HEK293 (cell line): ENCODE results near the gene CCND1.

ENCODE experiments used
- CTCF ChIA-PET: fragments of 350-600 bp; formaldehyde crosslinking; extraction: SDS; loops from one replicate; lab custom pipeline; 2021; ENCODE audit warnings: antibody characterized with exemption; lab: Yijun Ruan, JAX
- POLR2A ChIA-PET: fragments of 300-600 bp; formaldehyde crosslinking; extraction: SDS; loops from one replicate; lab custom pipeline; 2020; ENCODE audit warnings: antibody characterized with exemption, inconsistent platforms; lab: Yijun Ruan, JAX
- H3K27ac ChIP-seq: fragments of 200-500 bp; sonication (Bioruptor generic); 2 replicates; pipeline ENCODE4 v1.5.1; 2014; ENCODE audit warnings: low read depth, low read length, control low read depth, inconsistent platforms; ENCODE audit errors: extremely low read depth
- H3K36me3 ChIP-seq, 2 experiments: fragments of 200-500 bp in 1 of 2; sonication (Bioruptor generic) in 1 of 2; 1 replicate in 1 of 2; 2 replicates in 1 of 2; pipeline ENCODE4 v1.5.1; 2014 to 2017; ENCODE audit warnings: inconsistent platforms in 2 of 2, low read length in 2 of 2; ENCODE audit not compliant: control insufficient read depth in 2 of 2, insufficient read depth in 1 of 2
- H3K4me1 ChIP-seq: fragments of 200-500 bp; sonication (Bioruptor generic); 2 replicates; pipeline ENCODE4 v1.5.1; 2014; ENCODE audit warnings: mild to moderate bottlenecking, low read length, inconsistent platforms; ENCODE audit not compliant: control insufficient read depth, insufficient read depth
- H3K4me3 ChIP-seq: 2 replicates; pipeline ENCODE4 v1.5.1; 2011; ENCODE audit warnings: low read depth, mild to moderate bottlenecking, control low read depth, low read length, moderate library complexity
- H3K9me3 ChIP-seq: fragments of 200-500 bp; sonication (Bioruptor generic); 2 replicates; pipeline ENCODE4 v1.5.1; 2014; ENCODE audit warnings: low read depth, low read length, inconsistent platforms; ENCODE audit not compliant: control insufficient read depth, insufficient read depth
- EGR2 ChIP-seq: fragments of 450-650 bp; formaldehyde crosslinking; IDR thresholded peaks from 2 replicates; pipeline ENCODE4 v1.5.1; 2016; ENCODE audit warnings: low read depth, missing biosample characterization, missing genetic modification characterization
- KLF8 ChIP-seq: fragments of 450-650 bp; formaldehyde crosslinking; IDR thresholded peaks from 2 replicates; pipeline ENCODE4 v1.5.1; 2016; ENCODE audit warnings: missing biosample characterization, missing genetic modification characterization
- PRDM10 ChIP-seq: fragments of 450-650 bp; formaldehyde crosslinking; IDR thresholded peaks from 2 replicates; pipeline ENCODE4 v1.5.1; 2016; ENCODE audit warnings: missing biosample characterization, missing genetic modification characterization
- PRDM4 ChIP-seq: fragments of 450-650 bp; formaldehyde crosslinking; IDR thresholded peaks from 2 replicates; pipeline ENCODE4 v1.5.1; 2017; ENCODE audit warnings: missing biosample characterization, missing genetic modification characterization
- SCRT2 ChIP-seq: fragments of 450-650 bp; formaldehyde crosslinking; IDR thresholded peaks from 2 replicates; pipeline ENCODE4 v1.5.1; 2016; ENCODE audit warnings: missing biosample characterization, missing genetic modification characterization
- ZBTB49 ChIP-seq: fragments of 450-650 bp; formaldehyde crosslinking; IDR thresholded peaks from 2 replicates; pipeline ENCODE4 v1.5.1; 2016; ENCODE audit warnings: missing biosample characterization, missing genetic modification characterization, low read depth
- ZNF202 ChIP-seq: fragments of 450-650 bp; formaldehyde crosslinking; IDR thresholded peaks from 2 replicates; pipeline ENCODE4 v1.5.1; 2016; ENCODE audit warnings: missing biosample characterization, missing genetic modification characterization, borderline replicate concordance
- ZNF324 ChIP-seq: fragments of 450-650 bp; formaldehyde crosslinking; IDR thresholded peaks from 2 replicates; pipeline ENCODE4 v1.5.1; 2016; ENCODE audit warnings: missing biosample characterization, missing genetic modification characterization
- ZNF335 ChIP-seq: fragments of 450-650 bp; formaldehyde crosslinking; conservative IDR thresholded peaks from 2 replicates; pipeline ENCODE4 v1.5.1; 2016; ENCODE audit warnings: missing biosample characterization, missing genetic modification characterization
- ZNF521 ChIP-seq: fragments of 450-650 bp; formaldehyde crosslinking; IDR thresholded peaks from 2 replicates; pipeline ENCODE4 v1.5.1; 2017; ENCODE audit warnings: missing biosample characterization, mild to moderate bottlenecking, missing genetic modification characterization
- ZNF530 ChIP-seq: fragments of 450-650 bp; formaldehyde crosslinking; IDR thresholded peaks from 2 replicates; pipeline ENCODE4 v1.5.1; 2016; ENCODE audit warnings: low read depth, missing biosample characterization, missing genetic modification characterization
- ZNF555 ChIP-seq: fragments of 450-650 bp; formaldehyde crosslinking; conservative IDR thresholded peaks from 2 replicates; pipeline ENCODE4 v1.5.1; 2017; ENCODE audit warnings: missing biosample characterization, mild to moderate bottlenecking, missing genetic modification characterization, inconsistent platforms
- ZNF692 ChIP-seq: fragments of 450-650 bp; formaldehyde crosslinking; IDR thresholded peaks from 2 replicates; pipeline ENCODE4 v1.5.1; 2016; ENCODE audit warnings: missing biosample characterization, missing genetic modification characterization
- TF ChIP-seq, protein P1 (sequence below): sonication (generic); formaldehyde crosslinking; IDR thresholded peaks from 2 replicates; pipeline ENCODE4 v1.8.1; 2022; ENCODE audit warnings: mild to moderate bottlenecking, moderate library complexity, missing genetic modification reagents

Gene CCND1

DNA sequence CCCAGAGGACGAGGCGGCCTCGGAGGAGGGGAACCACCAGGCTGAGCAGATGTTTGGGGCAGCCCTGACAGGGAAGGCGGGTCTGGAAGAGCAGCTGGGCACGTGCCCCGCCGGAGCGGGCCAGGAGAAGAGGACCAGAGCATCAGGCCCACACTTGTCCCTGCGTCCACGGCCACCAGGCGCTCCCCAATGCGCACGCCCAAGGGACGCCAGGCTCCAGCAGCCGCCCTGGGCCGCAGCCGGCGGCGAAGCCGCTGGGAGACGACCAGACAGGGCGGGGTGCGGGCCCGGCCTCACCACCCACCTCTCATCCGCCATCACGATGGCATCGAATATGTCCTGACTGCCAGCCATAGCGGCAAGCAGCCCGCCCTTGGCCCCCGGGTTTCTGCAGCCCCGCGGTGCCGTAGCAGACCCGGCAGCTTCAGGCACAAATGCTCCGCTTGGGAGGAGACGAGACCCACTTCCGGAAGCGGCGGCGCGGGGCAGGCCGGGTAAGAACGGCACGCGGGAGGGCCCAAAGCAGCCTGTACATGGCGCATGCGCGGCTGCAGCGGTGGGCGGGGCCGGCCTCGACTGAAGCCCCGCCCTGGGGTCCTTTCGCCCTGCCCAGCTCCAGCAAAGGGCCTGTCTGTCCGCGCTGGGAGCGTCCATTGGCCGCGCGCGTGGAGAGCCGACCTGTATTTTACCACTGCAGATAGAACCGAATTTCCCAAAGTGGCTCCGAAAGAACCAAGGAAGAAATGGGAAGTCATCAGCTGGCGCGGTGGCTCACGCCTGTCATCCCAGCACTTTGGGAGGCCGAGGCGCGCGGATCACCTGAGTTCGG, 34.1 kb downstream of the CCND1 start, which contains the start of gene LTO1 (continued):
- TF ChIP-seq ZBTB49 (tag by site-specific recombination) (no peak), SCRT2 (no peak), ZNF521 (tag by site-specific recombination) (no peak), PRDM10 (tag by site-specific recombination) (peak; percentile 80)
- TF ChIP-seq, protein P1, sequence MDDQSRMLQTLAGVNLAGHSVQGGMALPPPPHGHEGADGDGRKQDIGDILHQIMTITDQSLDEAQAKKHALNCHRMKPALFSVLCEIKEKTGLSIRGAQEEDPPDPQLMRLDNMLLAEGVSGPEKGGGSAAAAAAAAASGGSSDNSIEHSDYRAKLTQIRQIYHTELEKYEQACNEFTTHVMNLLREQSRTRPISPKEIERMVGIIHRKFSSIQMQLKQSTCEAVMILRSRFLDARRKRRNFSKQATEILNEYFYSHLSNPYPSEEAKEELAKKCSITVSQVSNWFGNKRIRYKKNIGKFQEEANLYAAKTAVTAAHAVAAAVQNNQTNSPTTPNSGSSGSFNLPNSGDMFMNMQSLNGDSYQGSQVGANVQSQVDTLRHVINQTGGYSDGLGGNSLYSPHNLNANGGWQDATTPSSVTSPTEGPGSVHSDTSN (CRISPR knock-in tag) = peak; percentile 78
- TF ChIP-seq, all 188 proteins: peak for 40

DNA sequence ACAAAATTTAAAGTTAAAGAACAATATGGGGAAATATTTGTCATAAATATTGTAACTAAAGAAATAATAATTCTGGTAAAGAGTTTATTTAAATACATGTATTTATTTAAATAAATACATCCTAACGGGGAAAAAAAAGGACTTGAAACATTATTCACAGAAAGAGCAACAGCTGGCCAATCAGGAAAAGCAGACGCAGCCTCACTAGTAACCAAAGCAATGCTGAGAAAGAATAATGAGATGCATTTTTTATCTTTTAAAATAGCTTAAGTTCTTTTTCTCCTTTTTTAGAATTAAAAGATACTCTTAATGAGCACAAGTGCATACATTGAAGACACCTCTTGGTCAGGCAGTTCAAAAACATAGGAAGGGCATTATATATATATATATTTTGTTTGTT, 36.8 kb downstream of the CCND1 start:
- POLR2A ChIA-PET = no interaction called here
- Histone ChIP-seq H3K4me3 (no peak overlapping the region), H3K9me3 (no peaks in the 10 kb centered on the region), H3K4me1 (no peaks in the 10 kb centered on the region), H3K27ac (no peak overlapping the region), H3K36me3 (peaks cover 2 to 7% of the 10 kb centered on the region in 2 experiments; a peak in 2 of 3 replicates)
- no peak for TF ChIP-seq ZNF335 (tag by site-specific recombination)
- TF ChIP-seq ZNF324 = no peak
- no peak for TF ChIP-seq ZNF202 (tag by site-specific recombination)
- TF ChIP-seq ZNF555 (tag by site-specific recombination) = no peak
- TF ChIP-seq ZNF692 = no peak
- TF ChIP-seq PRDM4 (tag by site-specific recombination) = no peak
- no peak for TF ChIP-seq KLF8 (tag by site-specific recombination)
- TF ChIP-seq ZBTB49 (tag by site-specific recombination) = no peak
- TF ChIP-seq EGR2 (tag by site-specific recombination) = no peak
- TF ChIP-seq ZNF530 = no peak
- CTCF ChIA-PET = no interaction called here
